RWPE1 (cell line): ENCODE results near the gene ESRRG.

Source experiments
- CTCF ChIA-PET: fragments of 350-600 bp; sonication (Branson Sonifier 250); formaldehyde crosslinking; extraction: SDS; loops from one replicate; lab custom pipeline; 2021; lab: Yijun Ruan, JAX
- POLR2A ChIA-PET: fragments of 400-600 bp; formaldehyde crosslinking; extraction: SDS; loops from one replicate; lab custom pipeline; 2020; ENCODE audit warnings: antibody characterized with exemption; ENCODE audit not compliant: low non-redundant PET; lab: Yijun Ruan, JAX
- DNase-seq: peaks from one replicate; pipeline ENCODE4 v3.0.0; 2012; ENCODE audit warnings: low spot score
- H3K27ac ChIP-seq: fragments of 450-650 bp; 2 replicates; pipeline ENCODE4 v1.5.1; 2017
- CTCF ChIP-seq: fragments of 450-650 bp; conservative IDR thresholded peaks from 2 replicates; pipeline ENCODE4 v1.5.1; 2017; ENCODE audit warnings: low read depth, mild to moderate bottlenecking

The ESRRG gene

GRCh38 chr1:216600730-216601609 is 122.3 kb downstream of the ESRRG start:
- peak; percentile 61 for DNase-seq
- POLR2A ChIA-PET, result no interaction called here
- TF ChIP-seq CTCF, result peak; percentile 62
- H3K27ac ChIP-seq, result peak overlapping the region; percentile 48
- CTCF ChIA-PET, result interaction anchor here (0.6 kb wide), 1 partner anchor 56 kb away, joined by 3 read pairs; no protein-coding TSS in a partner anchor

GRCh38 chr1:216599851-216600250 is 123.4 kb downstream of the ESRRG start:
- no peak for DNase-seq
- CTCF ChIA-PET, result no interaction called here

GRCh38 chr1:216598448-216598847 is 124.8 kb downstream of the ESRRG start:
- no peak overlapping the region for H3K27ac ChIP-seq
- ChIA-PET POLR2A (no interaction called here), CTCF (interaction anchor here (0.7 kb wide), 1 partner anchor 1808 kb away, joined by 5 read pairs; no protein-coding TSS in a partner anchor)
- TF ChIP-seq CTCF, result no peak
- DNase-seq, result no peak

More at GRCh38 chr1:216599851-216600250, 123.4 kb downstream of the ESRRG start:
- H3K27ac ChIP-seq, result no peak overlapping the region
- POLR2A ChIA-PET, result no interaction called here
- no peak for TF ChIP-seq CTCF

DNA sequence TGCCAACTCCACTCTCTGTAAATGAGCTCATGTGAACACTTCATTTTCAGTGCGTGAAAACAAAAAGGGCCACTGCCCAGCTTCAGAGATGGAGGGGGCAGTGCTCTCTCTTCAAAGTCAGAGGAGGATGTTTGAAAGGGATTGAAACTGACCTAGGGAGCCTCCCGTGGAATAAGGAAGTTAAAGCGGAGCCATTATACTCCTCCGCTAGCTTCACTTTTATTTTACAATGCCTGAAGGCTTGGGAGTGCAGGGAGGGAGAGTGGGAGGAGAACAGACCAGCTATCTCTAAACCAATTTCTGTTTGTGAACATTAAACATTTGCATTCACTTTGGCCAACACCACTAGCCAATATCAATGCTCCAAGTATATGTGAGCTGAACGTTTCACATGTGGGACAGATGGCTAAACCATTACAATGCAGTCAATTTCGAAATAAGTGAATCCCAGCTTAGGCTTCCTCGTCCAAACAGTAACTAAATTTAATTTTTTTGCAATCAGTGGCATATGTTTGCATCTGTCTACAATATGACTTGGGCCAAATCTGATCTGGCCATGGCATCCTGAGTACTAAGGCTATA is 126.9 kb downstream of the ESRRG start:
- no peak for DNase-seq
- CTCF ChIA-PET, result no interaction called here
- no peak for TF ChIP-seq CTCF
- H3K27ac ChIP-seq, result no peak overlapping the region
- POLR2A ChIA-PET, result no interaction called here

DNA sequence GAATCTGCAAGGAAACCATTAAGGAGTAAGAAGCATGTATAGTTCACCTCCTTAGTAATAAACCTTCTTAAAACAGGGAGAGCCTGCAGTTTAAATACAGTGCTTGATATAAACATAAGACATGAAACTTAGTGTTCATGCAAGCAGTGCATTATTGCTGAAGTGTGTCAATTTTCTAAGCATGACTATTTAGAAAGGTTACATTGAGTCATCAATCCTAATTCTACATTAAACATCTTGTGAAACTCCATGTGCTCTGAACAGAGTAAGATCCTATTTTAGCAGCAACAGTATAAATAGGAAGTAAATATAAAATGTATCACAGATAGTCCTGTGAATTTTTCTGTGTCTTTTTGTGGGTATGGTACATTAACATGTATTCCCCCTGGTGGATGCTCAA is 135.5 kb downstream of the ESRRG start:
- ChIA-PET CTCF (no interaction called here), POLR2A (no interaction called here)
- no peak for DNase-seq
- no peak for TF ChIP-seq CTCF
- H3K27ac ChIP-seq, result no peak overlapping the region

DNA sequence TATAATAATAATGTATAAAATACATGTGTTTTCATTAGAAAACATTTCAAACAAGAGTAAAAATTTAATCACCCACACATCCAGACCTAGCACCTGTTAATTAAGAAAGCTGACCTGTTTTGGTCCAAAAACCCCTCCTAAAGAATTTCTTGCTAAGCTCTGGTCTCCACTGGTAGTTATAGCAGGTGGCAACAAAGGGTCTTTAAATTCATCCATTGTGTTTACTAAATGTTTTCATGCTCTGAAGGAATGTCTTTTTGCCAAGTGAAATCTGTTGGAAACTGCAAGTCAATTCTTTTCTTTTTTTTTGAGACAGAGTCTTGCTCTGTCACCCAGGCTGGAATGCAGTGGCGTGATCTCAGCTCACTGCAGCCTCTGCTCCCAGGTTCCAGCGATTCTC is 141.1 kb downstream of the ESRRG start:
- CTCF ChIA-PET, result no interaction called here
- H3K27ac ChIP-seq, result no peak overlapping the region
- TF ChIP-seq CTCF, result no peak
- POLR2A ChIA-PET, result no interaction called here
- no peak for DNase-seq
